Cortex of kidney (tissue), 1 donor: Measurements from ENCODE around the gene LCE1B.

Experiments
- DNase-seq: peaks from one replicate; lab custom pipeline; 2025; lab: John Stamatoyannopoulos, UW

LCE1B gene, protein sequence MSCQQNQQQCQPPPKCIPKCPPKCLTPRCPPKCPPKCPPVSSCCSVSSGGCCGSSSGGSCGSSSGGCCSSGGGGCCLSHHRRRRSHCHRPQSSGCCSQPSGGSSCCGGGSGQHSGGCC

GRCh38 chr1:152811671-152812070 lies at the start of gene LCE1B:
Gene LCE1B, plus strand, starts transcription at chr1:152811971. Its CDS starts 476 bp downstream, at chr1:152812447.
- DNase-seq, result no peak

DNA sequence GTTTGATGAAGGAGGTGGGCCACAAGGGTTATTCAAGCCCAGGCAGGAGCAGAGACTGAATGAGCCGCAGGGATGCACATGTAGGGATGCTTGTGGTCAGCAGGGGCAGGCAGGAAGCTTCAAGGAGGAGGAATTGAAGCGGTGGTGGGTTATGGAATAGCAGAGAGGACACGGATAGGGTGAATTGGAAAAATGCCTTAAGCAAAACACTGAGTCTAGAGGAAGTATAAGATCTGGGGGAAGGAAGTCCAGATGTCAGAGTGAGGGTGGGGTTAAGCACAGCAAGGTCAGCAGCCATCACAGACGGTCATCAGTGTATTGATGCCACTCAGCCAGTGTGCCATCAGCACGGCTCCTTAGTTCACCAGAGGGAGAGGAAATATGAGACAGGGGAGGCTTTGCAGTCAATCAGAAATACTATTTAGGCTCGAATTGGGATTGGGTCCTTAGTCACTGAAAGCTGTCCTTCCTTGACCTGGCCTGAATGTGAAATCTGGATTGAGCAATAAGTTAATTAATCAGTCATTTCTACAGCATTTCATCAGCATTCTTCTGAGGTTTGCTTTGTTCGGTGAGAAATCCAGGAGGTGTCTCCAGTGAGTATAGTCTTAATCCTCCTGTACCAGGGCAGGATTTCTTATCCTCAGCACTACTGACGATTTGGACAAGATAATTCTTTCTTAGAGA lies 42.8 kb upstream of the LCE1B start:
- DNase-seq, result no peak

DNA sequence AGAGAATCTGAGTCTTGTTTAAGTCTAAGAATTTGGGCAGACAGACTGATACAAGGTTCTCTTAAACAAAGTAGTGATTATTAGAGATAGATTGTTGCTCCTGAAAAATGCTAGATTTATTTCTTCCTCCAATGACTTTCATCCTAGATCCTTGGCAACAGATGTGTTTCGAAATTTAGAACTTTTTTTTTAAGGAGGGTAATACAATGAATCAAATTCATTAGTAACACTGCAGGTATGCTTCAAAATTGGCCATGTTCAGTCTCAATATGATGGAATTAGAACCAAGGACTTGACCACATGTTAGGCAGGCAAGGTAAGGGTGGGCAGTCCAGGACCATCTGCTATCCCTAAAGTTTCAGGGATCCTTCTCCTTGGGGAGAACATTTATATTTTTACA lies 41.4 kb upstream of the LCE1B start:
- no peak for DNase-seq

- DNase-seq, result no peak
Observed at GRCh38 chr1:152774875-152775274, 36.9 kb upstream of the LCE1B start, which contains the start of gene LCE1F. Gene LCE1F, plus strand, starts transcription at chr1:152775140. Its CDS starts 1,232 bp downstream, at chr1:152776372.

DNA sequence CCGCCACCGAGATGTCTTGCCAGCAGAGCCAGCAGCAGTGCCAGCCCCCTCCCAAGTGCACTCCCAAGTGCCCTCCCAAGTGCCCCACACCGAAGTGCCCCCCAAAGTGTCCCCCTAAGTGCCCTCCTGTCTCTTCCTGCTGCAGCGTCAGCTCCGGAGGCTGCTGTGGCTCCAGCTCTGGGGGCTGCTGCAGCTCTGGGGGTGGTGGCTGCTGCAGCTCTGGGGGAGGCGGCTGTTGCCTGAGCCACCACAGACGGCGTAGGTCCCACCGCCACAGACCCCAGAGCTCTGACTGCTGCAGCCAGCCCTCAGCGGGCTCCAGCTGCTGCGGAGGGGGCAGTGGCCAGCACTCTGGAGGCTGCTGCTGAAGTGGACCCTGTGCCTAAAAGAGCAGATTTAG lies 35.4 kb upstream of the LCE1B start:
- no peak for DNase-seq

DNA sequence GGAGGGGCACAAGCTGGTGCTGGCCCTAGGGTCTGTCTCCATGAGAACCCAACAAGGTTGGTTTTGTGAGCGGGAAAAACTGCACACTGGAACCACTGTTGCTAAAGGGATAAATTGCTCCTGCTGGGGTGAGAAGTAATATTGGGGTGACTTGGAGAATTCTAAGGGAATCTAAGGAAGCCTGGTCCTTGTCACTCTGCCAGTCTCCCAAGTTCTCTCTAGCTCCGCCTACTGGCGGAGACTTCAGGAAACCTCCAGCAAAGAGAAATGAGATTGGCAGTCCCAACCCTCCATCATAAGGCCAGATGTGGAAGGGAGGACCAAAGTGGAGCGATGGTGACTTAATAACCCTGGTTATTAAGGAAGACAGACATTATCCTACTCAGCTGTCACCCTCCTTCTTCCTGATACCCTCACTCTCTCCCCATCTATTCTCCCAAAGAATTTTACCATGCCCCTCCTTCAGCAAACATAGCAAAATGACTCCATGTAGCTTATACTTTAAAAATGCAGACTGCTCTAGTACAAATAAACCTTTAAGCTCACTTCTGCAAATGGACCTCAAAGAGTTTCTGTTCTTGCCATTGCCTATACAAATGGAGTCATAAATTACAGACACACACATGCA lies 34.1 kb upstream of the LCE1B start:
- no peak for DNase-seq

- DNase-seq, result no peak
Observed at GRCh38 chr1:152783095-152783494, 28.7 kb upstream of the LCE1B start.

- DNase-seq, result no peak
Observed at GRCh38 chr1:152786077-152786476, 25.7 kb upstream of the LCE1B start, which contains the start of gene LCE1E. Gene LCE1E, plus strand, starts transcription at chr1:152786257. Its CDS starts 1,043 bp downstream, at chr1:152787300.

DNA sequence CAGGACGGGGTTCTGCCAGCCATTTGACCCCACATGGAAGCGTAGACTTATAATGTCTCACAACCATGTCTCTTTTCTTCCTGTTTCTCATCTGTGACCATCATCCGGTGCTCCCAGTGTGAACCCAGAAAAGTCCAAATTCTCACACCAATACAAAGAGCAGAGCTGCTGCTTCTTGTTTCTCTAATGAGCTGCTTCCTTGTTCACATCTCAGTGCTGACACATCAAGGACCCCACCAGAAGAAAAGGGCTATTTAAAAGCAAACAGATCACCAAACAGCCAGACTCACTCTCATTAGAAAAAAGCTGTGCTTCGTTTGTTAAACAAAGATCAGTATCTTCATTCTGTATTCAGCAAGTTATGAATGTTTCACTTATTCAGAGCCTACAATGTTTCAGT lies 16.1 kb upstream of the LCE1B start:
- no peak for DNase-seq

DNA sequence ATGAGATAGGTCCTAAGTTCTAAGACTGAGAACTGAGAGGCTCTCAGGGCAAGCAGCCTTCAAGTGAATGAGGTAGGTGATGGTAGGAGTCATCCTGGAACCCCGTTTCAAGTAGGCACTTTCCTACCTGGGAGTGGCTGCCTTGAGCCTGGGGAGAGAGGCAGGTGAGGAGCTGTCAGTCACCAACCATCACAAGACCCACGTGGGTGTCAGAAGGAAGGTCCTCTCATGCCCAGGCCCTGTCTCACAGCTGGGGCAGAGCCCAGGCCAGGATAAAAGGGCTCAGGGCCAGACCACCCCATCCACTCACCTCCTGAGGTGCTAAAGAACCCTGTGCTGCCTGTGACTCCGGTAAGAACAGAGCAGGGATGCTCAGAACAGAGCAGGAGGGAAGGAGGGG lies 15.3 kb upstream of the LCE1B start, which contains the start of gene LCE1D:
TSS of gene LCE1D (plus strand) at position 301 of the 400 bp plus-strand sequence. CDS start 1,074 bp downstream, outside the sequence.
- no peak for DNase-seq

DNA sequence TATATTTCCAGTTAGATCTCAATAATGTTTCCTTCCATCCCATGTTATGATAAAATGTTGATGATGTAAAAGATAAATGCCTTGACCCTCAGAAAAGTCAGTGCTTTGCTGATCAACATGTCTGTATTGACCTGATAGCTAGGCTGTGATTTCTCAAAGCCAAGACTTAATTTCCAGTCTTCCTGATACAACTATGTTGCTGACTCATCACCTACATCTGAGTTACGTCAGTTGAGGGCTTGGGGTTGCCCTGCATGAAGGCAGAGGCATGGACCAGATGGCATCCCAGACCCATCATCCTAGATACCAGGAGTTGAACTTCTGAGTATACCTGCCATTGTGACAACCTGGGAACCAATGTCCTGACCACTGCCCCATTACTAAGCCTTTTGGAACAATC lies 10.4 kb upstream of the LCE1B start:
- DNase-seq, result no peak

DNA sequence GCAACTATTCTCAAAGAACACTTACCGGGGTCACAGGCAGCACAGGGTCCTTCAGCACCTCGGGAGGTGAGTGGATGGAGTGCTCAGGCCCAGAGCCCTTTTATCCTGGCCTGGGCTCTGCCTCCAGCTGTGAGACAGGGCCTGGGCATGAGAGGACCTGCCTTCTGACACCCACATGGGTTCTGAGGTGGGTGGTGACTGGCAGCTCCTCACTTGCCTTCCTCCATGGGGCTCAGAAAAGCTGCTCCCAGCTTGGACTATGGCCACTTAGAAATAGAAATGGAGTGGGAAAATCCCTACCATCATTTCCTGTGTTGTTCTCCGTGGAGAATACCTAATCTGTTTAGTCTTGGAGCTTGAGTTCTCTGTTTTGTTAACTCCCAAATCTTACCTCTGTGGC lies 5.2 kb upstream of the LCE1B start, which contains the start of gene LCE1C:
TSS of gene LCE1C (minus strand) at position 76 of the 400 bp plus-strand sequence. CDS start 1,173 bp downstream, outside the sequence.
- DNase-seq, result no peak

DNA sequence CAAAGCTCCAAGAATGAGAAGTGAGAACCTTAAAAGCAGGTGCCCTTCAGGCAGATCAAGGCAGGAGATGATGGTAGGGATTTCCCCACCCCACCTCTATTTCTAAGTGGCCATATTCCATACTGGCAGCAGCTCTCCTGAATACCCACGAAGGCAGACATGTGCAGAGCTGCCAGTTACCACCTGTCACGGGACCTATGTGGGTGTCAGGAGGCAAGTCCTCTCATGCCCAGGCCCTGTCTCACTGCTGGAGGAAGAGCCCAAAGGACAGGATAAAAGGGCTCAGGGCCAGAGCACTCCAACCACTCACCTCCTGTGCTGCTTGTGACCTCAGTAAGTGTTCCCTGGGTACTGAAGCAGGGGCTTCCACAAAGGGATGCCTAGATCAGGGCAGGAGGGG lies 721 bp upstream of the LCE1B start:
- no peak for DNase-seq

DNA sequence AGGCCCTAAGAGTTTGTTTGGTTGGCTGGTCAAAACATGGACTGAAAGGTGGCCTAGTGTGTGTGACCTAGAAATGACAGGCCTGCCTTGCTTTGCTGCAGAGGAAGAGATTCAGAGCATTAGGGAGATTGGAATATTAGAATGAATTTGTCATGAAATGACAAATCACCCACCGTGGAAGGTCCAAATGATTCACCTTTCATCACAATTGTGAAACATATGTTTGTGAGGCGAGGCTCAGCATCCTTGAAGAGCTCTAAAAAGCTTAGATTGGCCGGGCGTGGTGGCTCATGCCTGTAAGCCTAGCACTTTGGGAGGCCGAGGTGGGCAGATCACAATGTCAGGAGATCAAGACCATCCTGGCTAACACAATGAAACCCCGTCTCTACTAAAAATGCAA lies 5.5 kb downstream of the LCE1B start:
- no peak for DNase-seq

DNA sequence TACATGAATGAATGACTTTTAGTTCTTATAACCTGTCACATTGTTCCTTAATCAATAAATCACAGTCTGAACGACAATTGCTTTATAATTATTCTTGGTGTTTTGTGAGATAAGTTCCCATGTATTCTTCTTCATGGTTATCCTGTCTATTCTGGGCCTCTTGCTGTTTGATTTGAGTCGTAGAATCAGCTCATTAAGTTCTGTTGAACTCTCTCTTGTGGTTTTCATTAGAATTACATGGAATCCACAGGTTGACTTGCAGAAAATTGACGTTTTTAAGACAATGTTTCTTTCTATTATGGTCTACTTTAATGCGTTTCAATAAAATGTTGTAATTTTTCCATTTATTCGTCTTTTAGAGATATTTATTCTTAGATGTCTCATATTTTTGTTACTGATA lies 11.5 kb downstream of the LCE1B start:
- no peak for DNase-seq

DNA sequence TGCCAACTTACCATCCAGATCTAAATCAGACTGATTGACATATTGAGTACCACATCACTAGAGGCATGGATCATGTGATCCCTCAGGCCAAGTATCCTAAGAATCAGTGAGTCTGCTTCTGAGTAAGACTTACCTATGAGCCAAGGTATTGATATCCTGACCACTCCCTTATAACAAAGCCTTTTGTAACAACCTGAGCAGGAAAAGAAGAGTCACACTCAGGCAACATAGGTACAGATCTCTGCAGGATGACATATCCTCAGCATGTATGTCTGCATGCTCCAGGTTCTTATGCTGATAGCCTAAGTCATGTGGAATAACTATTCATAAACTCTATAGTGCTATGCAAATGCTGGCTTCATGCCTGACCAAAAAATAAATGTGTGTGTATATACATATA lies 13.2 kb downstream of the LCE1B start:
- no peak for DNase-seq

- no peak for DNase-seq
Observed at GRCh38 chr1:152827173-152827572, 15.4 kb downstream of the LCE1B start, which contains the start of gene LCE1A. Gene LCE1A, plus strand, starts transcription at chr1:152827473. Its CDS starts 0 bp downstream, at chr1:152827473.

- DNase-seq, result no peak
Observed at GRCh38 chr1:152836870-152837269, 25.1 kb downstream of the LCE1B start.

GRCh38 chr1:152842556-152842955 lies 30.8 kb downstream of the LCE1B start, which contains the start of gene LCE6A:
Gene LCE6A, plus strand, starts transcription at chr1:152842856. Its CDS starts 665 bp downstream, at chr1:152843521.
- DNase-seq, result no peak

DNA sequence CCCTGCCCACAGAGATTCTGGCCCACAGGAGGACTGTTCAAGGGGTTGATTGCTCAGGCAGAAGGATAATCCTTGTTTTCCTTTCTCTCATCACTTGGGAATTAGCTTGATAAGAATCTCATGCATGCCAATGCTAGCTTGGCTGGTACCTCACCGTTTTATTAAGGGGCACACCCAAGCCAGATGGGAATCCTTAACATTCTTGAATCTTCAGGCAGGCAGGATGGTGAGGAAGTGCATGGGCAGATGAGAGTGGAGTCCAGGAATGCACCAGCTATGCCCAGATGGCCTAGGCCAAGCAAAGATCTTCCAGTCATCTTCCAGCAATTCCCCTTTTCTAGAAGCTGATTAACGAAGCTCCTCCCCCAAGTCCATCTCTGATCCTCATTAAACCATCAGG lies 43.9 kb downstream of the LCE1B start:
- no peak for DNase-seq

- DNase-seq, result no peak
Observed at GRCh38 chr1:152858062-152858461, 46.3 kb downstream of the LCE1B start.

GRCh38 chr1:152859696-152860095 lies 47.9 kb downstream of the LCE1B start, which contains the start of gene LCE7A:
Gene LCE7A, plus strand, starts transcription at chr1:152859996. Its CDS starts 702 bp downstream, at chr1:152860698.
- no peak for DNase-seq

GRCh38 chr1:152860129-152860528 lies 48.4 kb downstream of the LCE1B start:
- no peak for DNase-seq
